NCI-H187 treated with DMSO at 0.1 percent for 48 hours (cell line): ENCODE results near the gene RRM2.

Source experiments
- DNase-seq: peaks from one replicate; lab custom pipeline; 2025; lab: John Stamatoyannopoulos, UW

RRM2 gene

GRCh38 chr2:10158681-10159080 is 36.1 kb downstream of the RRM2 start:
- no peak for DNase-seq

- DNase-seq: no peak
Measured at GRCh38 chr2:10159086-10159485, 36.5 kb downstream of the RRM2 start.

- DNase-seq: no peak
Measured at GRCh38 chr2:10159581-10160131, 37.1 kb downstream of the RRM2 start.

GRCh38 chr2:10160203-10160955 is 37.8 kb downstream of the RRM2 start:
- DNase-seq: no peak

- DNase-seq: no peak
Measured at GRCh38 chr2:10161206-10161931, 38.8 kb downstream of the RRM2 start.

- no peak for DNase-seq
Measured at GRCh38 chr2:10161961-10162441, 39.5 kb downstream of the RRM2 start.

- DNase-seq: peak; percentile 43
Measured at GRCh38 chr2:10162586-10163497, 40.3 kb downstream of the RRM2 start.

GRCh38 chr2:10163498-10164486 is 41.3 kb downstream of the RRM2 start:
- DNase-seq: no peak

- no peak for DNase-seq
Measured at GRCh38 chr2:10164601-10165000, 42.1 kb downstream of the RRM2 start.

- DNase-seq: no peak
Measured at GRCh38 chr2:10165282-10165681, 42.7 kb downstream of the RRM2 start.

GRCh38 chr2:10165861-10166675 is 43.5 kb downstream of the RRM2 start:
- DNase-seq: no peak

GRCh38 chr2:10166676-10167292 is 44.2 kb downstream of the RRM2 start:
- peak; percentile 37 for DNase-seq

GRCh38 chr2:10167316-10167715 is 44.8 kb downstream of the RRM2 start:
- DNase-seq: no peak

- DNase-seq: no peak
Measured at GRCh38 chr2:10168221-10168620, 45.7 kb downstream of the RRM2 start.

GRCh38 chr2:10169053-10169578 is 46.6 kb downstream of the RRM2 start:
- no peak for DNase-seq

GRCh38 chr2:10169581-10169980 is 47.0 kb downstream of the RRM2 start:
- DNase-seq: no peak

- DNase-seq: no peak
Measured at GRCh38 chr2:10170256-10170655, 47.7 kb downstream of the RRM2 start.

- no peak for DNase-seq
Measured at GRCh38 chr2:10171006-10171800, 48.7 kb downstream of the RRM2 start.
